ENCODE measurements around the gene KBTBD2. TPM values are rescaled to one million over a fixed set of nuclear protein-coding genes. Genes with fewer than 3 reads are reported as not detected.

The KBTBD2 gene
- total RNA-seq, 1 experiment from 2014 or later: 30.2 TPM

- Mint-ChIP-seq H3K9me3 (ENCODE audit: unreplicated experiment) (no peaks in the 10 kb centered on the region), H3K36me3 (ENCODE audit: insufficient read depth, unreplicated experiment) (peaks cover 26% of the 10 kb centered on the region), H3K27ac (ENCODE audit: unreplicated experiment) (no peak overlapping the region), H3K27me3 (ENCODE audit: insufficient read depth, unreplicated experiment) (no peaks in the 10 kb centered on the region), H3K4me3 (ENCODE audit: unreplicated experiment) (no peak overlapping the region), H3K4me1 (ENCODE audit: low read depth, unreplicated experiment) (no peaks in the 10 kb centered on the region)
- BruUV-seq (replicated peaks): no TSS peak
- Histone ChIP-seq H3K4me1 (no peaks in the 10 kb centered on the region), H3K27me3 (replicated peaks; ENCODE audit: control insufficient read depth, insufficient read depth, low read length) (no peaks in the 10 kb centered on the region), H3K4me3 (ENCODE audit: low read depth, low read length) (no peak overlapping the region), H3K9me3 (no peaks in the 10 kb centered on the region), H3K36me3 (ENCODE audit: control insufficient read depth, insufficient read depth, low read length) (peaks cover 2% of the 10 kb centered on the region)
- DNase-seq: no peak
- POLR2A ChIA-PET: no interaction called here
- CTCF ChIA-PET: no interaction called here
- TF ChIP-seq CTCF (IDR thresholded peaks at IDR 0.05; ENCODE audit: insufficient read depth in 1 of 2, low read depth in 1 of 2, low read length in 1 of 2, severe bottlenecking in 1 of 2, unreplicated experiment in 1 of 2): no peak
- intact Hi-C loops (cut with micrococcal nuclease; ENCODE audit: unreplicated experiment): no loop called here
These were observed 24.4 kb upstream of the KBTBD2 start for GRCh38 chr7:32916006-32916405.

- ChIA-PET POLR2A (no interaction called here), CTCF (interaction anchor here (1.3 kb wide), 1 partner anchor 68 kb away, joined by 3 read pairs; no protein-coding TSS in a partner anchor)
- H3K4me1 ChIP-seq: no peaks in the 10 kb centered on the region
- Mint-ChIP-seq H3K4me1 (ENCODE audit: low read depth, unreplicated experiment) (no peaks in the 10 kb centered on the region), H3K4me3 (ENCODE audit: unreplicated experiment) (no peak overlapping the region), H3K27ac (ENCODE audit: unreplicated experiment) (no peak overlapping the region), H3K27me3 (ENCODE audit: insufficient read depth, unreplicated experiment) (no peaks in the 10 kb centered on the region), H3K9me3 (ENCODE audit: unreplicated experiment) (no peaks in the 10 kb centered on the region), H3K36me3 (ENCODE audit: insufficient read depth, unreplicated experiment) (peaks cover 19% of the 10 kb centered on the region)
- intact Hi-C loops (cut with micrococcal nuclease; ENCODE audit: unreplicated experiment): no loop called here
- DNase-seq: no peak
- no peaks in the 10 kb centered on the region for H3K27me3 ChIP-seq (replicated peaks; ENCODE audit: control insufficient read depth, insufficient read depth, low read length)
- H3K36me3 ChIP-seq (ENCODE audit: control insufficient read depth, insufficient read depth, low read length): peaks cover 2% of the 10 kb centered on the region
- no peak for TF ChIP-seq CTCF (IDR thresholded peaks at IDR 0.05; ENCODE audit: insufficient read depth in 1 of 2, low read depth in 1 of 2, low read length in 1 of 2, severe bottlenecking in 1 of 2, unreplicated experiment in 1 of 2)
- no TSS peak for BruUV-seq (replicated peaks)
- H3K9me3 ChIP-seq: no peaks in the 10 kb centered on the region
- no peak overlapping the region for H3K4me3 ChIP-seq (ENCODE audit: low read depth, low read length)
These were observed 23.5 kb upstream of the KBTBD2 start for GRCh38 chr7:32915041-32915536.

GRCh38 chr7:32914184-32914583, 22.6 kb upstream of the KBTBD2 start:
- intact Hi-C loops (cut with micrococcal nuclease; ENCODE audit: unreplicated experiment): no loop called here
- no peak for DNase-seq
- ChIA-PET CTCF (interaction anchor here (1.3 kb wide), 1 partner anchor 68 kb away, joined by 3 read pairs; no protein-coding TSS in a partner anchor), POLR2A (no interaction called here)
- Mint-ChIP-seq H3K36me3 (ENCODE audit: insufficient read depth, unreplicated experiment) (peaks cover 19% of the 10 kb centered on the region), H3K9me3 (ENCODE audit: unreplicated experiment) (no peaks in the 10 kb centered on the region), H3K27ac (ENCODE audit: unreplicated experiment) (no peak overlapping the region), H3K27me3 (ENCODE audit: insufficient read depth, unreplicated experiment) (no peaks in the 10 kb centered on the region), H3K4me1 (ENCODE audit: low read depth, unreplicated experiment) (no peaks in the 10 kb centered on the region), H3K4me3 (ENCODE audit: unreplicated experiment) (no peak overlapping the region)
- Histone ChIP-seq H3K27me3 (replicated peaks; ENCODE audit: control insufficient read depth, insufficient read depth, low read length) (no peaks in the 10 kb centered on the region), H3K36me3 (ENCODE audit: control insufficient read depth, insufficient read depth, low read length) (peaks cover 2% of the 10 kb centered on the region), H3K9me3 (no peaks in the 10 kb centered on the region), H3K4me3 (ENCODE audit: low read depth, low read length) (no peak overlapping the region), H3K4me1 (no peaks in the 10 kb centered on the region)
- TF ChIP-seq CTCF (IDR thresholded peaks at IDR 0.05; ENCODE audit: insufficient read depth in 1 of 2, low read depth in 1 of 2, low read length in 1 of 2, severe bottlenecking in 1 of 2, unreplicated experiment in 1 of 2): no peak
- no TSS peak for BruUV-seq (replicated peaks)
